H4 (cell line): Measurements from ENCODE around the gene CNOT4. TPM values are rescaled to one million over a fixed set of nuclear protein-coding genes. Genes with fewer than 3 reads are reported as not detected.

Source experiments
- DNase-seq: peaks from one replicate; pipeline ENCODE4 v3.0.0-alpha.2; 2015; ENCODE audit warnings: low spot score
- total RNA-seq: library from RNA; depleted of rRNA; stranded (reverse); fragments of >200 nt; shearing (Covaris generic); gene quantifications from 2 replicates; pipeline ENCODE4 v1.2.3, GENCODE V29; 2014; rRNA removed

The CNOT4 gene, protein sequence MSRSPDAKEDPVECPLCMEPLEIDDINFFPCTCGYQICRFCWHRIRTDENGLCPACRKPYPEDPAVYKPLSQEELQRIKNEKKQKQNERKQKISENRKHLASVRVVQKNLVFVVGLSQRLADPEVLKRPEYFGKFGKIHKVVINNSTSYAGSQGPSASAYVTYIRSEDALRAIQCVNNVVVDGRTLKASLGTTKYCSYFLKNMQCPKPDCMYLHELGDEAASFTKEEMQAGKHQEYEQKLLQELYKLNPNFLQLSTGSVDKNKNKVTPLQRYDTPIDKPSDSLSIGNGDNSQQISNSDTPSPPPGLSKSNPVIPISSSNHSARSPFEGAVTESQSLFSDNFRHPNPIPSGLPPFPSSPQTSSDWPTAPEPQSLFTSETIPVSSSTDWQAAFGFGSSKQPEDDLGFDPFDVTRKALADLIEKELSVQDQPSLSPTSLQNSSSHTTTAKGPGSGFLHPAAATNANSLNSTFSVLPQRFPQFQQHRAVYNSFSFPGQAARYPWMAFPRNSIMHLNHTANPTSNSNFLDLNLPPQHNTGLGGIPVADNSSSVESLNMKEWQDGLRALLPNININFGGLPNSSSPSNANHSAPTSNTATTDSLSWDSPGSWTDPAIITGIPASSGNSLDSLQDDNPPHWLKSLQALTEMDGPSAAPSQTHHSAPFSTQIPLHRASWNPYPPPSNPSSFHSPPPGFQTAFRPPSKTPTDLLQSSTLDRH
- total RNA-seq = 8.6 and 11.8 TPM in 2 replicates

DNA sequence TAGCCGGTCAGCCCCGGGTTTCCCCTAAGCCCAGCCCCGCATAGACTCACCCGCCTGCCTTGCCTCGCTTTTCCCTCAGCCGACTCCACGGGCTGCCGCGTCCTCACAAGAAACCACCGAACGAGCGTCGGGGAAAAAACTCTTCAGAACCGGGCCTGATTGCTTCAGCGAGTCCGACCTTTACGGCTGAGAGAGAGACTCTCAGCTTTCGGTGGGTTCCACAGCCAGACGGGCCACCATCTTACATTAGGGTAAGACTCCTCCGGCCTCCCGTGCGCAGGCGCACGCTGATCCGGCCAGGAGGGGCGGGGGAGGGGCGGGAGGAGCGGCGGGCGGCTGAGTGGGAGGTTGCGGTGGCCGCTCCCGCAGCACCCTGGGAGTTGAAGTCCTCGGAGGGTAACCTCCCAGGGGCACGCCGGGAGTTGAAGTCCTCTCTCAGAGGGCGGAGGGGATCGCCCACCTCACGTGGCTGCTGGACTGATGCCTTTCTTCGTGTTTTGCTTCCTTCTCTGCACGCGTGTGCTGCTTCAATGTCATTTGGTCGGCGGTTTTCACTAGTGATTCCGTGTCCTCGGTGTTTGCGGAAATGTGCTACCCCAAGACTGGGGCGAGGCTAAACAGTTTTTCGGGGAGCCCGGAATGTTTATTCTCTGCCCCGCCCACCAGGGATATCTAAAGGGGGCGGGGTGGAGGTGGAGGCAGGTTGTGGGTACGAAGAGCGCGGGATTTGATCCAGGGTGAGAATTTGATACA is at the start of gene CNOT4:
Gene CNOT4, minus strand, starts transcription at position 264 of the 753 bp plus-strand sequence. CDS start 71,771 bp downstream, outside the sequence.
- peak; percentile 97 for DNase-seq

DNA sequence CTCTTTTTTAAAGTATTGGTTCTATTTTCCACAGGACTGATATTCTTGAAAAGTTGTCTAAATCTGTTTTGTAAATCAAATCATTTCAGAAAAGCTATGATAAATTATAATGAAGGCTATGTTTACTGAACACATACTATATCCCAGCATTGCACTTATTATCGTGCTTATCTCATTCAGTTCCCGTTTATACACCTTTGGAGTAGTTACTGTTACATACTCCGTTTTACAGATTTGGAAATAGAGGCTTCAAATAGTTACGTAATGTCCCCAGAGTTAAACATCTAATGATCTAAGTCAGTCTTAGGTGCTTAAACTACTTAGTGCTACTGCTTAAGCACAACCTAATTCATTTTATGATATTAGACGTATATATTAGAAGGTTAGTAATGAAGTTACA is 49.0 kb upstream of the CNOT4 start:
- no peak for DNase-seq

DNA sequence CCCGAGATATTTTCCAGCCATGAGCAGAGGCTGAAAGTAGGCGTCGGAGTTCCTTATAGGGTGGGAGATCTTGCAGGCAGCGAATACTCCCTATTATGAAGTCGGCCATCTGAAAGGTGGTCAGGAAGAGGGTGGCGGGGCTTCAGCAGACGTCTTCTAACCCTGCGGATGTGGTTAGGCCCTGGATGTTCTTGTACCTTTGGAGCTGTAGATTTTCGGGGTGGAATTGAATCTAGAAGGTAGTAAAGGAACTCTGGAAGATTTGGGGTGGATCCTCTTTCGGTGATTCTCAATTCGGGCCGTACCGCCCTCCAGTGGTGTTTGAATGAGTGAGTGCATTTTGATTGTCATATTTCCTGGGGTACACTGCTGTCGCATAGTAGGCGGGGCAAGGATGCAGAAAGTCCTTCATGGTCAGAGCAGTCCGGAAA is 48.5 kb upstream of the CNOT4 start:
- peak; percentile 73 for DNase-seq

DNA sequence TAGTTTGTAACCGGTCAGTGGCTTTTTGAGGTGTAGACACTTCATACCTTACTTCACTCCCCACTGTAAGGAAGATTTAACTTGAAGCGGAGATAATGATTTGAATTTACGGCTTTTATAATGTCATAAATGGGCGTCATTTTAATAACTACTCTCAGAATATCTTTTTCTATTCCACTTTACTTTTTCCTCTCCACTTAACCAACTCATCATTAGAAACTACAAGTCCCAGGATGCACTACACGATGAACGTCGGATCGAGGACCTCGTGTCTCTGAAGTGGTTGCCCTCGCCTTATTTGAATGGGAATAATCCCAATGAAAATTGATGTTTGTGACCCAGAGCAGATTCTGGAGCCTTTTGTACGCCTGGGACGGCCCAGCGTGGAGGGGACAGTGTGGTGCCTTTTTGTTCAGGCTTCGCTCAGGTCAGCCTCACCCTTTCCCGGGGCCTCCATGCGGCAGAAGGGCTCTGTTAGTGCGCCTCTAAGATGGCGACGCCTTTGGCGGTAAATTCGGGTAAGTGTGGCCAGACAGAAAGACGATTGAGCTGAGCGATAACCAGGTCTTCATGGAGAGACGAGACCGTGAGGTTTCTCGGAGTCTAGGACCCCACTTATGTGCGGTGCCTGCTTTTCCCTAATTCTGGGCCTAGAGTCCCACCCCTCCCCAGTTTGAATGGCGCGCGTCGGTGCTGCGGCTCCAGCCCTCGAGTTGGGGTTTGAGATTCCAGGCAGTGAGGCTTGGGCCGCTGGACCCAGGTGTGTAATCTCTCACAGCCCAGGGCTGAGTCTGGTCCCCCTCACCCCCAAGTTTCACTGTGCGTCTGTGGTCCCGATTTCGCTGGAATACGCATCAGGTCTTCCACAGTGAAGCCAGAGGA is 47.8 kb upstream of the CNOT4 start, which contains the start of gene NUP205:
Gene NUP205, plus strand, starts transcription at position 463 of the 882 bp plus-strand sequence. Its CDS starts 28 bp downstream, at position 491.
- DNase-seq = peak; percentile 84

DNA sequence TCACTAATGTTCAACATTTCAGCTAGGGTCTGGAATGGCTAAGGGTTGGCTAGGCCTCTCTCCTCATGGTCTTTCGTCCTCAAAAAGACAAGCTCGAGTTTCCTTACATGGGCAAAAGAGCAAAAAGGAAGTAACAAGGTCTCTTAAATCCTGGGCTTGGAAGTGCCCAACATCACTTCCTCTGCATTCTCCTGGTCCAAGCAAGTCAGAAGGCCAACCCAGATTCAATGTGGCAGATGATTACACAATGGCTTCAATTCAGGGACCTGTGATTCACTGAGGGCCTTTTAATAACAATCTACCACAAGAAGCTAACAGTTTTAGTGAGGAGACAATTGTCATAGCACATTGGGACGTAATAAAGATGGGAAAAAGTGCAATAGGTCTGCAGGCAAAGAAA is 43.4 kb upstream of the CNOT4 start:
- DNase-seq = no peak

DNA sequence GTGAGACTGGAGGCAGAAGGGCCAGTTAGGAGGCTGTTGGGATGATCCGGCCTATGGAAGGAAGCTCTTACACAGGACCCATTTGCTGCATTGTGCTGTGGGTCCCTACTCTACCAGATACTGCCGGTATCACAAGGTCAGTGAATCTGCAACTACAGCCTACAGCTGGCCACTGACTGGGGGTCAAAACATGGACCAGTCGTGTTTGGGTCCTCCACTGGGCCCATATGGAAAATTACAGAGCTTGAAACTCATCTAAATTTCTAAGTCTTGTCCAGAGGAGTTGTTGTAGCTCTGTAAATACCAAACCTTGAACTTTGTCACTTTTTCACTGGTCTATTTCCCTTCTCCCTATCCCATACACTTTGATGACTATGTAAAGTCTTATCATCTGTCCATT is 42.2 kb upstream of the CNOT4 start:
- no peak for DNase-seq

DNA sequence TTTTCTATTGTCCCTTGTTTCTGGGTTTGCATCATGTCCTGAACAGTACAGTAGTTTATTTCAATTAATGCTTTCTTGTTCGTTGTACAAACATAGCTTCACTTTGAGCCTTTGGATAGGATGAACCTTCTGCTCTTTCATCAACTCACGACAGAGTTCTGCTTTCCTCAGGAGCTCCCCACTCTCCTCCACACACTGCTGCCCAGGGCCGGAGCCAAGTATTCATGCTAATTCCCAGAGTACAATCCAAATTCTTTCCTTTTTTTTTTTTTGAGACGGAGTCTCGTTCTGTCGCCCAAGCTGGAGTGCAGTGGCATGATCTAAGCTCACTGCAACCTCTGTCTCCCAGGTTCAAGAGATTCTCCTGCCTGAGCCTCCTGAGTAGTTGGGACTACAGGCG is 40.3 kb upstream of the CNOT4 start:
- no peak for DNase-seq

DNA sequence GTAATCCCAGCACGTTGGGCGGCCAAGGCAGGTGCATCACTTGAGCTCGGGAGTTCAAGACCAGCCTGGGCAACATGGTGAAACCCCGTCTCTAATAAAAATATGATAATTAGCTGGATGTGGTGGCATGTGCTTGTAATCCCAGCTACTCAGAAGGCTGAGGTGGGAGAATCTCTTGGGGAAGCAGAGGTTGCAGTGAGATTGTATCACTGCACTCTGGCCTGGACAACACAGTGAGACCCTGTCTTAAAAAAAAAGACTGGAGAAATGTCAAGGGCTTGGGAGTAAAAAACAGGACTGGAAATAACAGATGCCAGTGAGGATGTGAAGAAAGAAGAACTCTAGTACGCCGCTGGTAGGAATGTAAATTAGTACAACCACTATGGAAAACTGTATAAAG is 31.1 kb upstream of the CNOT4 start:
- DNase-seq = no peak

DNA sequence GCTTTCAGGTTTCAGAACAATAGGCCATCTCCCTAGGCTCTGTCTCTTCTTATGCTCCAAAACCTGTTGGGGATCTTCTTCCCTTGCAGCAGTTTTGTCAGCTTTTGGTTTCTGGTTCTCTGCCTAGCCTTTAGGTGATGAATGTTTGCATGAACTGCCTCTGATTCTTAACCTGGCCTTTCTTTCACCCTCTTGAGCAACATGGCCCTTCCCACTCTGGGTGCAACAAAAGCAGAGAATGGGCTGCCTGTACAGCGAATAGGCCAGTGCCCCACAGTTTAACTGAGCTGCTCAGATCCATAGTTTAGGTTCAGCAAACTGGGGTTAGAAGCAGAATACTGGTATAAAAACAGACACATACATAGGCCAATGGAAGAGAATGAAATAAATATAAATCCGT is 29.7 kb upstream of the CNOT4 start:
- DNase-seq = no peak

DNA sequence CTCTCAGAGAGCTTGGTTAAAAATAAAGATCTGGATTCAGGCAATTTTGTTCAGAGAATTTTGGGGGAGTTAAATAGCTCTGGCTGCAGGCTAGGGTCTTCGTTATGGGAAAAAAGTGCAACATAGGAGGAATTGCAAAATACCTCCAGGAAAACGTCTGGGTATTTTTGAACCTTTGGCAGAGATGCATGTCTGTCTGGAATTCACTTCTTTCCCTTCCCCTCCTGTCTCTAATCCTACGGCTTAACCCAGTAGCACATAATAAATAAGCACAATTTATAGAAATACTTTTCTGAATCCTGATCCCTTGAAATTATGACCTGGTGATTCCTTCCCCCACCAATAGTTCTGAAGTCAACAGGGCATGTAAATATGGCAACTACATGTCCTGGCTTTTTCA is 28.5 kb upstream of the CNOT4 start:
- no peak for DNase-seq

DNA sequence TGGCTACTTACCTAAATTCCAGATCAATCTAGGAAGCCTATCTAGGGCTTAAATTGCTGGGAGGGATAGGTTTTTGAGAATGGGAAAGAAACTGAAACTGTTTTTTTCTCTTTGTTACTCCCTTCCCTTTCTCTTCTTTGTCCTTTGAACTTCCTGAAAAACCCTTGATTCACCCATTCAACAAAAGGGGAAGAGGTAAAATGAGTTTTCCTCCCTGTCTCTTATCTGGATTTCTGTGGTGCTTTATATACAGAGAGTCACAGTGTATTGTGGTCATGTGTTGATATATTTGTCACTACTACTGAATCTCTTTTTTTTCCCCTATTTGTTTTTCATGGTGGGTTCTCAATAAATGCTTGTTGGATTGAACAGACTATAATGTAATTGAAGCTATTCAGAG is 28.0 kb upstream of the CNOT4 start:
- DNase-seq = no peak

DNA sequence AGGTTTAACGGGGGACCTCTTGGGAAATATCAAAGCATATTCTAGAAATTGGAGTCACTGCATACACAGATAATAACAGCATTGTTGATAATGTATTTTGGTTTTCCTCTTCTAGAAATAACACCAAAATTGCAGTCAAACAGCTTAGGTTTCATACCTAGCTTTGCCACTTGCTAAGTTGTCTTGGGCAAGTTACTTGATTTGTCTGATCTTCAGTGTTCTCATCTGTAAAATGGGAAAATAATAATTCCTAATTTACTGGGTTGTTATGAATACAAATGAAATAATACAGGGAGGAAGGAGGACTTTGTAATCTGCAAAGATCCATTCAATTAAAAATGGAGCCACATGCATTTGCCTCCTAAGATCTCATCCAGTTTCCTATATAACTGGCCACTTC is 27.6 kb upstream of the CNOT4 start:
- no peak for DNase-seq

DNA sequence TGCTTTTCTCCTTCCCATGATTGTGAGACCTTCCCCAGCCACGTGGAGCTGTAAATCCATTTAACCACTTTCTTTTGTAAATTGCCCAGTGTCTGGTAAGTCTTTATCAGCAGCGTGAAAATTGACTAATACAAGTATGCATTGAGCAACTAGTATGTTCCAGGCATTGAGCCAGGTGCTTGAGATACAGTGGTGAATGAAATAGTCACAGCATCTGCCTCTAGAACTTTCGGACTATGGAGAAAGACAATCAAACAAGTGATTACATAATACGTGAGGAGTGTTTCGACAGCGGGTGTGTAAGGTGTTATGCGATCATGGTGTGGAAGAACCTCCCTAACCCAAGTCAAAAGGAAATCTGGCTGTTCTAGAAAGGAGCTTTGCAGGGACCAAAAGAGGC is 26.2 kb upstream of the CNOT4 start:
- DNase-seq = peak; percentile 36

DNA sequence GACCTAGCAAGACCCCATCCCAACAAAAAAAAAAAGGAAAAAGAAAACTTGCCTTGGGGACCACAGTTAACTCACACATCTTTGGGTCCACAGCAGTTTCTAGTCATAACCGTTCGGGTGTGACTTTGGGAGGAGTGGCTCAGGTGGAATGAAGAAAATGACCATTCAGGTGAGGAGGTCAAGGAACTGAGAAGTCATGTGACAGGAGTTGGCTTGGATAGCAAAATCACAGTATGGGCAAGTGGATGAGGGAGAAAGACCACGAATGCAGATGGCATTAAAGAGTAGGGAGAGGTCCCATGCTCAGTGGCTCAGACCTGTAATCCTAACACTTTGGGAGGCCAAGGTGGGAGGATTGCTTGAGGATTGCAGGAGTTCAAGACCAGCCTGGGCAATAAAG is 17.1 kb upstream of the CNOT4 start:
- no peak for DNase-seq

DNA sequence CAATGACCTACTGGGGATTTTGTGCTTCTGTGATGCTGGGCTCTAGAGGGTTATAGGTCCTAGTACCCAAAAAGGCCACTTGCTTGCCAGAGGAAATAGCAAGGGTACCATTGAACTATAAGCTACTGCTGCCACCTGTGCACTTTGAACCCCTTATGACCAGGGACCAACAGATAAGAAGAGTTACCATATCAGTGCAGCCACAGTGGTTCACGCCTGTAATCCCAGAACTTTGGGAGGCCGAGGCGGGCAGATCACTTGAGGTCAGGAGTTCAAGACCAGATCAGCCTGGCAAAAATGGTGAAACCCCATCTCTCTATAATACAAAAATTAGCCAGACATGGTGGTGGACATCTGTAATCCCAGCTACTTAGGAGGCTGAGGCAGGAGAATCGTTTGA is 15.5 kb upstream of the CNOT4 start:
- no peak for DNase-seq

DNA sequence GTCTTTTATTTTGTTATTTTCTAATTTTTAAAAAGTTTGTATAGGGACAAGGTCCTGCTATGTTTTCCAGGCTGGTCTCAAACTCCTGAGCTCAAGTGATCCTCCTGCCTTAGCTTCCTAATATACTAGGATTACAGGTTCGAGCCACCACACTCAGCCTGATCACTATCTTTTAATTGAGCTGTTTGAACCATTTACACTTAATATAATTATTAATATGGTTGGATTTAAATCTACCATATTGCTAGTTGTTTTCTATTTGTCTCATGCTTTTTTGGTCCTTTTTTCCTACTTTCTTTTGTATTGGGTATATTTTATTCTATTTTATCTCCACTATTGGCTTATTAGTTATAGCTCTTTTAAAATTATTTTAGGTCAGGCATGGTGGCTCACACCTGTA is 13.2 kb upstream of the CNOT4 start:
- DNase-seq = no peak

DNA sequence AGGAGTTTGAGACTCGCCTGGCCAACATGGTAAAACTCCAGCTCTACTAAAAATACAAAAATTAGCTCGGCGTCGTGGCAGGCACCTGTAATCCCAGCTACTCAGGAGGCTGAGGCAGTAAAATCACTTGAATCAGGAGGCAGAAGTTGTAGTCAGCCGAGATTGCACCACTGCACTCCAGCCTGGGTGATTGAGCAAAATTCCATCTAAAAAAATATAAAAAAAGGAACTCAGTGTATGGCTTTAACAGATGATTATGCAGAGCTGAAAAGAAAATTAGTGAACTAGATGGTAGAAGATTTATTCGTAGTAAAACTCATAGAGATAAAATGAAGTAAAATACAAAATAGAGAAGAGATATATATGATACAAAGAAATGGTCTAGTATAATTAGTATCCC is 12.6 kb upstream of the CNOT4 start:
- DNase-seq = no peak

DNA sequence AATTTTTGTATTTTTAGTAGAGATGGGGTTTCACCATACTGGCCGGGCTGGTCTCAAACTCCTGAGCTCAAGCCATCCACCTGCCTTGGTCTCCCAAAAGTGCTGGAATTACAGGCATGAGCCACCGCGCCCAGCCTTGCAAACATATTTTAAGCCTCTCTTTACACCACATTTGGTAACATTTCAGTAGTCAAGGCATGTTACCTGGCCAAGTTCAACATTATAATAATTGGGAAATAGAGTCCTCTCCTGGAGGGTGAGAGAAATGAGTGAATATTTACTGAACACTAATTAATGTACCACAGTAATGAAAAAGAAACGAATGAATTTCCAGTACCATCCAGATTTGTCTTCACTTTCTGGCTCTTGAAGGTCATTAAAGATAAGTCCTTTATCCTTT is 10.0 kb upstream of the CNOT4 start:
- no peak for DNase-seq

DNA sequence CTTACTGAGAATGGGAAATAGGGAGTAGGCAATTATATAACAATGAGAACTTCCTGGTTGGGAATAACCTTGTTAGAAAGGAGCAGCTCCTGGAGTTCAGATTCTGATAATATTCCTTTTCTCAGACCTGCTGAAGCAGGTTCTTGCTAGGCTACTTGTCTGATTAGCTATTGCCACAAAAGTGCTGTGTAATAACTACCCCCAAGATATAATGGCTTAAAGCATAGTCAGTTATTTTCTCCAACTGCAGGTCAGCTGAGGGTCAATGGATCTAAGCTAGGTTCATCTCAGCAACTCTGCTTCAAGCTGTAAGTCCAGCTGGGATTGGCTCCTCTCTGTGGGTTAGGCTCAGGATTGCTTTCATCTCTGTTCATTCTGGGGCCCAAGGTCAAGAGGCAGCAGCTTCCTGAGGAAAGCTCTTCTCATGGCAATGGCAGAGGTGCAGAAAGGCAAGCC is 9.4 kb upstream of the CNOT4 start:
- no peak for DNase-seq

DNA sequence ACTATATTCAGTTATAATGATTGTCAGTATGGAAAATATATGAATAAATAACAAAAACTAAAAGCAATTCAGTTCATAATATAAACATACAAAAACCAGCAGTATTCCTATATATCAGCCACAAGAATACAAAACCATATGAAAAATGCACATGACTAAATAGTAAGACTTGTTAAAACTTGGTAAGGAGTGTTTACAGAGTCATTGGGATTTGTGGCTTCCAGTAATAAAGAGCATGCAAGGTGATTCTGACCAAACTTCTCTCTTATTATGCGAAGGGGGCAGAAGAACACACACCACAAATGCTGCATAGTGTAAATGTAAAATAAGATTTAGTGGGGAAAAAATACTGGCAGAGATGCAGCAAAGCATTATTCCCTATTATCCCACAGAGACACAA is 8.8 kb upstream of the CNOT4 start:
- DNase-seq = no peak

DNA sequence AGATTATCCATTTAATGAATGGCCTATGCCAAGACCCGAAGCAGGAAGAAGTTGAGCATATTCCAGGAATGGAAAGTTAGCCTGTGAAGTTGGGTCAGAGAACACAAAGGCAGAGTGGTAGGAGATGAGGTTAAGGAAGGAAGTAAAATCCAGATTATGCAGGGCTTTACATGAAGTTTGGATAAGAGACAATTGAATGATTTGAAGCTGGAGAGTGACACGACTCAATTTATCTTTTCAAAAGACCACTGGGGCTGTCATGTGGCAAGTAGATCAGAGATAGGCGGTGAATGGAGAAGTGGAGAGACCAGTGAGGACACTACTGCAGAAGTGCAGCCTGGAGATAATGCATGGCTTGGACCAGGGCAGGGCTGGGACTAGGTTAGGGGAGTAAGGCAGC is 7.2 kb upstream of the CNOT4 start:
- DNase-seq = no peak
